Gastroesophageal sphincter (tissue), 3 donors: Measurements from ENCODE around the gene TALDO1.

Source experiments
- EP300 ChIP-seq: sonication (generic); formaldehyde crosslinking; IDR thresholded peaks from one replicate; pipeline ENCODE4 v1.6.1; 2017; ENCODE audit warnings: antibody characterized with exemption, mild to moderate bottlenecking
- POLR2A ChIP-seq, 2 donors: fragments of 450-650 bp; IDR thresholded peaks; one replicate each; pipeline ENCODE4 v1.6.1; 2017; ENCODE audit warnings: antibody characterized with exemption in 2 of 2, mild to moderate bottlenecking in 2 of 2, moderate library complexity in 1 of 2
- TF ChIP-seq, protein P1 (sequence below), 4 experiments: fragments of 200-600 bp in 2 of 4; fragments of 450-650 bp in 2 of 4; sonication (generic) in 1 of 4; IDR thresholded peaks; one replicate each; pipeline ENCODE4 v1.5.1; 2017 to 2019; ENCODE audit warnings: antibody characterized with exemption in 4 of 4, mild to moderate bottlenecking in 2 of 4, moderate library complexity in 2 of 4

DNA sequence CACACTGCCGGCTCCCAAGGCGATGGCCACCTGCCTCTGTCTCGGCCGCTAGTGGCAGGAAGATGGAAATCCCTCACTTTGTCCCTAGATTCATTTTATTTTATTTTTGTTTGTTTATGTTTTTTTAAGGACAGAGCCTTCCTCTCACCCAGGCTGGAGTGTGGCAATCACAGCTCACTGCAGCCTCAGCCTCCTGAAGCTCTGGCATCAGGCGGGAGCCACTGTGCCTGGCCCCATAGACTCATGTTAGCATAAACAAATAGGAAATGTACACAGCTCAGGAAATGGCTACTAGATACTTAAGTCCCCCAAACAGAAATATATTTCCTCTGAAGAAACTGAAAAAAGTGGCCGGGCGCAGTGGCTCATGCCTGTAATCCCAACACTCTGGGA, 48.2 kb upstream of the TALDO1 start:
- TF ChIP-seq EP300 (no peak), POLR2A (IDR thresholded peaks at IDR 0.05) (no peak)
- TF ChIP-seq, protein P1, sequence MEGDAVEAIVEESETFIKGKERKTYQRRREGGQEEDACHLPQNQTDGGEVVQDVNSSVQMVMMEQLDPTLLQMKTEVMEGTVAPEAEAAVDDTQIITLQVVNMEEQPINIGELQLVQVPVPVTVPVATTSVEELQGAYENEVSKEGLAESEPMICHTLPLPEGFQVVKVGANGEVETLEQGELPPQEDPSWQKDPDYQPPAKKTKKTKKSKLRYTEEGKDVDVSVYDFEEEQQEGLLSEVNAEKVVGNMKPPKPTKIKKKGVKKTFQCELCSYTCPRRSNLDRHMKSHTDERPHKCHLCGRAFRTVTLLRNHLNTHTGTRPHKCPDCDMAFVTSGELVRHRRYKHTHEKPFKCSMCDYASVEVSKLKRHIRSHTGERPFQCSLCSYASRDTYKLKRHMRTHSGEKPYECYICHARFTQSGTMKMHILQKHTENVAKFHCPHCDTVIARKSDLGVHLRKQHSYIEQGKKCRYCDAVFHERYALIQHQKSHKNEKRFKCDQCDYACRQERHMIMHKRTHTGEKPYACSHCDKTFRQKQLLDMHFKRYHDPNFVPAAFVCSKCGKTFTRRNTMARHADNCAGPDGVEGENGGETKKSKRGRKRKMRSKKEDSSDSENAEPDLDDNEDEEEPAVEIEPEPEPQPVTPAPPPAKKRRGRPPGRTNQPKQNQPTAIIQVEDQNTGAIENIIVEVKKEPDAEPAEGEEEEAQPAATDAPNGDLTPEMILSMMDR (IDR thresholded peaks at IDR 0.05) = no peak
